Astrocyte (in vitro differentiated cells and primary cell): ENCODE data around the gene FEV. TPM values are rescaled to one million over a fixed set of nuclear protein-coding genes. Genes with fewer than 3 reads are reported as not detected.

Experiments
- DNase-seq: peaks from one replicate; pipeline ENCODE4 v3.0.0-alpha.2; 2010; ENCODE audit warnings: low read depth
- FAIRE-seq: peaks from 2 replicates; lab custom pipeline; 2011; peaks lifted over from hg19 to GRCh38; lab: Jason Lieb, UNC
- H2AFZ ChIP-seq: 2 replicates; pipeline ENCODE4 v1.6.0; 2012; ENCODE audit warnings: low read depth, low read length, inconsistent platforms
- H3K27ac ChIP-seq: 2 replicates; pipeline ENCODE4 v1.5.1; 2011; ENCODE audit warnings: low read depth, low read length, inconsistent platforms
- H3K27me3 ChIP-seq: 2 replicates; pipeline ENCODE4 v1.6.0; 2011; ENCODE audit warnings: low read length, inconsistent platforms; ENCODE audit not compliant: insufficient read depth
- H3K36me3 ChIP-seq: 2 replicates; pipeline ENCODE4 v1.5.1; 2011; ENCODE audit warnings: low read length, inconsistent platforms; ENCODE audit not compliant: insufficient read depth
- H3K4me1 ChIP-seq: 2 replicates; pipeline ENCODE4 v1.5.1; 2011; ENCODE audit warnings: low read length, inconsistent platforms; ENCODE audit not compliant: insufficient read depth
- H3K4me2 ChIP-seq: 2 replicates; pipeline ENCODE4 v1.6.0; 2012; ENCODE audit warnings: low read length, inconsistent platforms
- H3K4me3 ChIP-seq: 2 replicates; pipeline ENCODE4 v1.5.1; 2011; ENCODE audit warnings: low read depth, mild to moderate bottlenecking, low read length, inconsistent platforms; ENCODE audit not compliant: insufficient read depth
- H3K79me2 ChIP-seq: 2 replicates; pipeline ENCODE4 v1.6.0; 2012; ENCODE audit warnings: mild to moderate bottlenecking, low read length, inconsistent platforms; ENCODE audit not compliant: insufficient read depth
- H3K9ac ChIP-seq: 2 replicates; pipeline ENCODE4 v1.6.0; 2012; ENCODE audit warnings: mild to moderate bottlenecking, low read length, inconsistent platforms
- H3K9me3 ChIP-seq: 2 replicates; pipeline ENCODE4 v1.5.1; 2012; ENCODE audit warnings: low read depth, mild to moderate bottlenecking, low read length, inconsistent platforms; ENCODE audit not compliant: insufficient read depth
- H4K20me1 ChIP-seq: 2 replicates; pipeline ENCODE4 v1.6.0; 2012; ENCODE audit warnings: low read length, inconsistent platforms; ENCODE audit not compliant: insufficient read depth
- H3K27ac Mint-ChIP-seq: one replicate; pipeline ENCODE4 v1.8.0; 2021; ENCODE audit warnings: mild to moderate bottlenecking, mixed read lengths; ENCODE audit not compliant: unreplicated experiment
- H3K27me3 Mint-ChIP-seq: one replicate; pipeline ENCODE4 v1.8.0; 2021; ENCODE audit warnings: low read depth, mixed read lengths; ENCODE audit not compliant: unreplicated experiment
- H3K36me3 Mint-ChIP-seq: one replicate; pipeline ENCODE4 v1.8.0; 2021; ENCODE audit warnings: low read depth, mixed read lengths; ENCODE audit not compliant: unreplicated experiment
- H3K4me1 Mint-ChIP-seq: one replicate; pipeline ENCODE4 v1.8.0; 2021; ENCODE audit warnings: low read depth, mixed read lengths; ENCODE audit not compliant: unreplicated experiment
- H3K4me3 Mint-ChIP-seq: one replicate; pipeline ENCODE4 v1.8.0; 2021; ENCODE audit warnings: mild to moderate bottlenecking, moderate library complexity, mixed read lengths; ENCODE audit not compliant: unreplicated experiment
- H3K9me3 Mint-ChIP-seq: one replicate; pipeline ENCODE4 v1.8.0; 2021; ENCODE audit warnings: mild to moderate bottlenecking, mixed read lengths; ENCODE audit not compliant: unreplicated experiment
- EZH2 ChIP-seq: IDR thresholded peaks from 2 replicates; pipeline ENCODE4 v1.6.1; 2012; ENCODE audit warnings: mild to moderate bottlenecking, low read length, inconsistent platforms; ENCODE audit not compliant: insufficient read depth
- total RNA-seq: library from RNA; stranded (reverse); gene quantifications from 2 replicates; pipeline ENCODE4 v1.2.1, GENCODE V29; 2021
- TF ChIP-seq, protein P1 (sequence below): IDR thresholded peaks from 2 replicates; pipeline ENCODE4 v1.5.1; 2011; ENCODE audit warnings: low read depth, mild to moderate bottlenecking, inconsistent platforms, low read length, moderate library complexity; ENCODE audit not compliant: insufficient read depth

The FEV gene
- total RNA-seq, 1 donor from 2014 or later, result not detected

DNA sequence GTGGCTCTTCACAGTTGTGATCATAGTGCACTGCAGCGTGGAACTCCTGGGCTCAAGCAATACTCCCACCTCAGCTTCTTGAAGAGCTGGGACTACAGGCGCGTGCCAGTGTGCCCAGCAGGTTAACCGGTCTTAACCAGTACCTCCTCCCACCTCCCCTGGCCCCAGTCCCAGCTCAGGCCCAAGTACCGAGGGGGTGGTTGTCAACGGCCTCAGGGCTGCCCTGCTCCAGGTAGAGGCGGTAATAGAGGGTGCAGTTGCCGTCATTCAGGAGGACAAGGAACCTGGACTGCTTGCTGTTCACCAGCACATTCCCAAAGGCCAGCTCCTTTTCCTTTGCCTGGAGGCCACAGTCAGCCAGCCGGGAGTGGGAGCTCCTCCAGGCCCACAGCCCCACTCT is 36.6 kb upstream of the FEV start:
- Histone ChIP-seq H3K27me3 (peaks cover 18% of the 10 kb centered on the region), H4K20me1 (no peaks in the 10 kb centered on the region), H3K4me3 (no peak overlapping the region), H3K4me2 (no peak overlapping the region), H2AFZ (no peak overlapping the region), H3K9me3 (no peaks in the 10 kb centered on the region), H3K79me2 (no peaks in the 10 kb centered on the region), H3K36me3 (no peaks in the 10 kb centered on the region), H3K4me1 (no peaks in the 10 kb centered on the region), H3K27ac (no peak overlapping the region), H3K9ac (no peak overlapping the region)
- Mint-ChIP-seq H3K27me3 (peaks cover 77% of the 10 kb centered on the region), H3K4me1 (no peaks in the 10 kb centered on the region), H3K27ac (no peak overlapping the region), H3K9me3 (peaks cover 1% of the 10 kb centered on the region), H3K4me3 (no peak overlapping the region), H3K36me3 (no peaks in the 10 kb centered on the region)
- no peak for DNase-seq
- TF ChIP-seq, protein P1, sequence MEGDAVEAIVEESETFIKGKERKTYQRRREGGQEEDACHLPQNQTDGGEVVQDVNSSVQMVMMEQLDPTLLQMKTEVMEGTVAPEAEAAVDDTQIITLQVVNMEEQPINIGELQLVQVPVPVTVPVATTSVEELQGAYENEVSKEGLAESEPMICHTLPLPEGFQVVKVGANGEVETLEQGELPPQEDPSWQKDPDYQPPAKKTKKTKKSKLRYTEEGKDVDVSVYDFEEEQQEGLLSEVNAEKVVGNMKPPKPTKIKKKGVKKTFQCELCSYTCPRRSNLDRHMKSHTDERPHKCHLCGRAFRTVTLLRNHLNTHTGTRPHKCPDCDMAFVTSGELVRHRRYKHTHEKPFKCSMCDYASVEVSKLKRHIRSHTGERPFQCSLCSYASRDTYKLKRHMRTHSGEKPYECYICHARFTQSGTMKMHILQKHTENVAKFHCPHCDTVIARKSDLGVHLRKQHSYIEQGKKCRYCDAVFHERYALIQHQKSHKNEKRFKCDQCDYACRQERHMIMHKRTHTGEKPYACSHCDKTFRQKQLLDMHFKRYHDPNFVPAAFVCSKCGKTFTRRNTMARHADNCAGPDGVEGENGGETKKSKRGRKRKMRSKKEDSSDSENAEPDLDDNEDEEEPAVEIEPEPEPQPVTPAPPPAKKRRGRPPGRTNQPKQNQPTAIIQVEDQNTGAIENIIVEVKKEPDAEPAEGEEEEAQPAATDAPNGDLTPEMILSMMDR, result no peak
- TF ChIP-seq EZH2, result no peak
- FAIRE-seq, result no peak

DNA sequence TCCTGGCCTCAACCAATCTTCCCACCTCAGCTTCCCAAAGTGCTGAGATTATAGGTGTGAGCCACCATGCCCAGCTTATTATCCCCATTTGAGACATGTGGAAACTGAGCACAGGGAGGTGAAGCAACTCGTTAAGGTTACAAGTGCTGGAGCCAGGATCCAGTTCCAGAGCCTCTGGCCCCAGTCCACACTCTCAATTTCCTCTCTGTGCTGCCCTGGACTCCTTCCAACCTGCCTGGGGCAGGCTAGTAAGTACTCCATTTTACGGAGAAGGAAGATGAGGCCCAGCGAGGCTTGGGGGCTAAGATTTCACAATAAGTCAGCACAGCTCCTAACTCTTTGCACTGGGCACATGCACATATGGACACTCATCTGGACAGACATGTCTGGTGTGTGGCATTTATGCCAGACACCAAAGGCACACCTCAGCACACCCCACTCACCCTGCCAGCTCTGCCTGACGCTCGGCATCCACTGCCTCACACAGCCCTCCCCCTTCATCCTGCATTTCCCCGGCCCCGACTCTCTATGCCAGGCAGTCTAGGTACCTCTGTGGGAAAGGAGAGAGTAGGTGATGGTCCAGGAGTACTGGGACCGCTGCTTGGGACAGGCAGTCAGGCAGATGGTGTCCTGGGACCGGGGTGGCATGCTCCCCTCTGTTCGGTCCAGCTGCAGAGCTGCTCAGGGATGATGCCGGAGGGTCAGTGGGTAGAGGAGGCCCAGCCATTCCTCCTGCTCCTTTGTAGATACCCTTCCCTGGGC is 35.8 kb upstream of the FEV start:
- H3K27me3 ChIP-seq, result peaks cover 18% of the 10 kb centered on the region
- no peak overlapping the region for H2AFZ ChIP-seq
- H3K4me3 Mint-ChIP-seq, result no peak overlapping the region
- H3K9me3 Mint-ChIP-seq, result peaks cover 4% of the 10 kb centered on the region
- no peak overlapping the region for H3K27ac Mint-ChIP-seq
- H3K27me3 Mint-ChIP-seq, result peaks cover 75% of the 10 kb centered on the region
- no peak overlapping the region for H3K4me3 ChIP-seq
- H3K4me1 ChIP-seq, result no peaks in the 10 kb centered on the region
- no peak overlapping the region for H3K9ac ChIP-seq
- no peak overlapping the region for H3K4me2 ChIP-seq
- H3K27ac ChIP-seq, result no peak overlapping the region
- no peak for DNase-seq
- no peaks in the 10 kb centered on the region for H4K20me1 ChIP-seq
- no peak for FAIRE-seq
- no peaks in the 10 kb centered on the region for H3K79me2 ChIP-seq
- no peaks in the 10 kb centered on the region for H3K9me3 ChIP-seq
- TF ChIP-seq, protein P1, result no peak
- no peak for TF ChIP-seq EZH2
- no peaks in the 10 kb centered on the region for H3K36me3 Mint-ChIP-seq
- H3K4me1 Mint-ChIP-seq, result no peaks in the 10 kb centered on the region
- no peaks in the 10 kb centered on the region for H3K36me3 ChIP-seq

DNA sequence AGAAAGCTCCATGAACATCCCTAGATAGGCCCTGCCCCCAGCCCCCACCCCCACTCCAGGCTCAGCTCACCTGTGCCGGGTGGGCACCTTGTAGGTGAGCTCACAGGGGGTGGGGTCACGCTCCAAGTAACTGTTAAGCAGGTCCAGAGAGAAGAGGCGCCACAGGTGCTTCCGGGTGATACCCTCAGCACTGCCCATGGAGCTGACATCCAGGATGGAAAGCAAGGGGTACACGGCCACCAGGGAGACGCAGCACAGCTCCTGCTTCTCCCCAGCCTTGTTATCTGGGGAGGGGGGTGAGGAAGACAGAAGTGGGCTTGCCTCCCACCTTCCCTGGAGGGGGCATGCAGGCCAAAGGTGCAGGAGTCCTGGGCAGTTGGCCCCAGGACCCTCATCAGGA is 34.5 kb upstream of the FEV start:
- H3K4me2 ChIP-seq, result no peak overlapping the region
- FAIRE-seq, result no peak
- Mint-ChIP-seq H3K36me3 (no peaks in the 10 kb centered on the region), H3K27me3 (peaks cover 75% of the 10 kb centered on the region), H3K4me3 (no peak overlapping the region), H3K4me1 (no peaks in the 10 kb centered on the region), H3K9me3 (peaks cover 4% of the 10 kb centered on the region), H3K27ac (no peak overlapping the region)
- no peak overlapping the region for H2AFZ ChIP-seq
- no peaks in the 10 kb centered on the region for H3K79me2 ChIP-seq
- H3K27ac ChIP-seq, result no peak overlapping the region
- H3K9me3 ChIP-seq, result no peaks in the 10 kb centered on the region
- no peak for DNase-seq
- H3K36me3 ChIP-seq, result no peaks in the 10 kb centered on the region
- no peaks in the 10 kb centered on the region for H3K4me1 ChIP-seq
- peaks cover 19% of the 10 kb centered on the region for H3K27me3 ChIP-seq
- no peak overlapping the region for H3K9ac ChIP-seq
- TF ChIP-seq, protein P1, result no peak
- TF ChIP-seq EZH2, result no peak
- no peak overlapping the region for H3K4me3 ChIP-seq
- H4K20me1 ChIP-seq, result no peaks in the 10 kb centered on the region
